HG03097 (cell line): Measurements from ENCODE around the gene COBL.

Experiments used
- ATAC-seq: cut with Tn5 transposase; IDR thresholded peaks from one replicate; pipeline ENCODE4 v1.9.1; 2021; ENCODE audit not compliant: unreplicated experiment, low FRiP score

The COBL gene

DNA sequence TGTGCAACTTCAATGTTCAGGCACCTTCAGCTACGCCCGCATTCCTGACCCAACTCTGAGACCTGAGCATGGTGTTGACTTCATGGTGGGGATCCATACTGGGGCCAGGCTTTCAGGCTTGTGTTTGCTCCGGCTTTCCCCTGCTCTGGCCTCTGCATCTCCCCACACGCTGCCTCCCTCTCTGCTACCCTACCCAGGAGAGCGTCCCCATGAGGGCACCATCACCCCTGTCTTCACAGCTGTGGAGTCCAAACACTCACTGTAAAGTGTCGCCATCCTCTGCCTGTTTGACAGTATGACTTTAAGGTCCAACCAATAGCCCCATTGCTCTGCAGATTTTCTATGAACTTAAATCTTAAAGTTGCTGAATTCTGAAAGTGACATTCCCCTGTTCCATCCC is 334.9 kb downstream of the COBL start:
- no peak for ATAC-seq

GRCh38 chr7:50980411-50980810 is 336.2 kb downstream of the COBL start:
- ATAC-seq: no peak

DNA sequence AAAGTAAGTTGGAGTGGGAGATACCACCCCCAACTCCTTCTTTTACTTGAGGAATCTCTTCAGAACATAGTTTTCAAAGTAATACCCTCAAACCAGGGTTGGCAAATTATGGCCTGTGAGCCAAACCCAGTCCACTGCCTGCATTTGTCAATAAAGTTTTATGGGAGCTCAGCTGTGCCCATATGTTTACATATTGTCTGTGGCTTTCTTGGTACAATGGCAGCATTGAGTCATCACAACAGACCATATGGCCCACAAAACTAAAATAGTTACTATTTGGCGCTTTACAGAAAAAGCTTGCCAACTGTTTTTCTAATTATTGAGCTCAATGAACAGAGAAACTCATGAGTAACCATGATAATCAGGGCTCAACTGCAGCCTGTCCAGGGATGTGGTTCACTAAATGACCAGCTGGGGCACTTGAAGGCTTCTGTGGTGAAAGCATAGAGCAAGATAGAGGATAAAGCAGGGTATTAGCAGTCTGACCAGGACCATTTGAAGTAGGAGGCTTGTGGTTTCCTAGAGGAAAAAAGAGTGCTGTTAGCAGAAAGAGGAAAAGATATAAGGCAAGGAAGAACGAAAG is 337.9 kb downstream of the COBL start:
- ATAC-seq: no peak

- ATAC-seq: no peak
Measured at GRCh38 chr7:50977421-50977820, 339.2 kb downstream of the COBL start.

DNA sequence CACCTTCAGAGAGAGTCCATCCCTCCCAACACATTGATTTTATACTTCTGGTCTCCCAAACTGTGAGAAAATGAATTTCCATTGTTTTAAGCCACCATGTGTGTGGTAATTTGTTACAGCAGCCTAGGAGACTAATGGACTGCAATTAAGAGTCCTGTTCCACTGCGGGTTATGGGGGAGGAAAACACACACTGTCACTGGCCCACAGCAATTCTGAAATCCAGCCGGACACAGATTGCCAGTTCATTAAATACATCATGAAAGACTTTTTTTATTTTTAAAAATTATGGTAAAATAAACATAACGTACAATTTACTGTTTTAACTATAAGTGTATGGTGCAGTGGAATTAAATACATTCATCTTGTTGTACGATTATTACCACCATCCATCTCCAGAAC is 340.5 kb downstream of the COBL start:
- no peak for ATAC-seq

DNA sequence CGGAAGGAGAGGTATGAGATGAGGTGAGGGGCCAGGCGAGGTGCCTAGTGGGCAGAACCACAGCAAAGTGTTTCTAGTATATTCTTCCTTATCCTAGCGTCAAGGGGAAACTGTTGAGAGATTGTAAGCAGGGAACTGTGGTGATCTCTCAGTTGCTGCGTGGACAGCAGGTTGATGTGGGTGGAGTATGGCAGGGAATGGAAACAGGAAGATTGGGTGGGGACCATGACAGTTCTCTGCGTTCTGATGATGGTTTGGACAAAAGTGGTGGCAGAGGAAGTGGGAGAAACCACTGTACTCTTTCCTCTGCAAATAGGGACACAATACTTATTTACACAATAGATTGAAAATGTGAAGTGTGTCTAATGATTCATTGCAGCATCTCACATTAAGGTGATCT is 342.4 kb downstream of the COBL start:
- ATAC-seq: no peak

DNA sequence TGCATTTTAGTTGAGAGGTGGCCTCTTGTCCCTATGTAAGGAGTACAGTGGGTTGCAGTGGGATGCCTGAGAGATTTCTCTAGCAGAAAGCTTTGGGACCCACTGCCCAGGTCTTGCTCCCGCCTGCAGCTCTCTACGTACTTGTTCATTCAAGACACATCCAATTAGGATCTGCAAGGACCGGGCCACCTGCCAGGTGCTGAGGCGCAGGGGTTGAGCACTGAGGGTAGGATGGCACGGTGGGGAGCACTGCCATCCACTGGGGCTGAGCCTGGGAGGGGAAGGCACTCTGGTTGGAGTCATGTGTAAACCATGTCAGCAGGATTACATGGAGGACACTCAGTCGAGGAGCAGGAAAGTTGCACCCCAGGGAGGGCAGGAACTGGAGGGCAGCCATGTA is 342.8 kb downstream of the COBL start:
- no peak for ATAC-seq

DNA sequence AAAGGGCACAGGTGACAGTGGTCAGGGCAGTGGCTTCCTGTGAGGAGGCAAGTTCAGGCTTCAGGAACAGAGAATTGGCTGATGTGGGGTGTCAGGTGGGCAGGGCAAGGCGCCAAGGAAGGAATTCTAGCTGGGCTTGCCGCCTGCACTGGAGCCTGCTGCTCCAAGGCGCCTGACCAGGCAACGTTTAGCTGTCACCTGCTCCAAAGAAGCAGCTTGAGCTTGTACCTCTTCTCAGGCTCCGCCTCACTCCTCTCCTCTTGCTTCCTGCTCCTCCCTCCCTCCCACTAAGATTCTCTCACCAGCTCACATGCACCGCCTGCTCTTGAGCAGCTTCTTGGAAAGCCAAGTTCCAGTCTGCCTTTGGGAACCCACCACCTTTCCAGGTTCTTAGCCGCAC is 346.5 kb downstream of the COBL start:
- ATAC-seq: no peak
